HUES64 (cell line): ENCODE data around the gene RCC2. TPM values are rescaled to one million over a fixed set of nuclear protein-coding genes. Genes with fewer than 3 reads are reported as not detected.
A peak's percentile ranks its signal among the peaks of the same experiment; 100 is the strongest.
"Not testable (repeated sequence)": the region's sequence is repeated elsewhere in the genome, so short reads cannot be mapped to it uniquely, and the experiment has no call there.

ENCODE experiments used
- H3K27ac ChIP-seq: 2 replicates; pipeline ENCODE4 v1.7.0; 2013; ENCODE audit warnings: low read depth, low read length, inconsistent platforms
- H3K27me3 ChIP-seq: 2 replicates; pipeline ENCODE4 v1.6.1; 2013; ENCODE audit warnings: mild to moderate bottlenecking, low read length; ENCODE audit not compliant: insufficient read depth
- H3K36me3 ChIP-seq: 2 replicates; pipeline ENCODE4 v1.6.1; 2013; ENCODE audit warnings: mild to moderate bottlenecking, low read length; ENCODE audit not compliant: insufficient read depth
- H3K4me1 ChIP-seq: 2 replicates; pipeline ENCODE4 v1.6.1; 2013; ENCODE audit warnings: mild to moderate bottlenecking, low read length, moderate library complexity; ENCODE audit not compliant: insufficient read depth
- H3K4me3 ChIP-seq: 2 replicates; pipeline ENCODE4 v1.5.1; 2013; ENCODE audit warnings: mild to moderate bottlenecking, low read length, moderate library complexity
- H3K9ac ChIP-seq: 2 replicates; pipeline ENCODE4 v1.6.1; 2013; ENCODE audit warnings: mild to moderate bottlenecking, low read depth, low read length
- H3K9me3 ChIP-seq: 2 replicates; pipeline ENCODE4 v1.6.1; 2013; ENCODE audit warnings: low read depth, low read length; ENCODE audit not compliant: insufficient read depth
- WGBS: fragments of 150-250, 120-280 bp; methylation state at CpG from one replicate; pipeline ENCODE4 v1.1.7; 2013; ENCODE audit warnings: missing lambda C conversion rate; 5-methylcytosine and 5-hydroxymethylcytosine counted together
- polyA plus RNA-seq, 2 experiments: library from polyadenylated mRNA; stranded (reverse); fragments of 50-300 nt; gene quantifications; one replicate each; pipeline ENCODE4 v1.2.3, GENCODE V29; 2013

The RCC2 gene
- polyA plus RNA-seq (2013, experiment 1 of 2) = 225 TPM
- 198 TPM for polyA plus RNA-seq (2013, experiment 2 of 2)

DNA sequence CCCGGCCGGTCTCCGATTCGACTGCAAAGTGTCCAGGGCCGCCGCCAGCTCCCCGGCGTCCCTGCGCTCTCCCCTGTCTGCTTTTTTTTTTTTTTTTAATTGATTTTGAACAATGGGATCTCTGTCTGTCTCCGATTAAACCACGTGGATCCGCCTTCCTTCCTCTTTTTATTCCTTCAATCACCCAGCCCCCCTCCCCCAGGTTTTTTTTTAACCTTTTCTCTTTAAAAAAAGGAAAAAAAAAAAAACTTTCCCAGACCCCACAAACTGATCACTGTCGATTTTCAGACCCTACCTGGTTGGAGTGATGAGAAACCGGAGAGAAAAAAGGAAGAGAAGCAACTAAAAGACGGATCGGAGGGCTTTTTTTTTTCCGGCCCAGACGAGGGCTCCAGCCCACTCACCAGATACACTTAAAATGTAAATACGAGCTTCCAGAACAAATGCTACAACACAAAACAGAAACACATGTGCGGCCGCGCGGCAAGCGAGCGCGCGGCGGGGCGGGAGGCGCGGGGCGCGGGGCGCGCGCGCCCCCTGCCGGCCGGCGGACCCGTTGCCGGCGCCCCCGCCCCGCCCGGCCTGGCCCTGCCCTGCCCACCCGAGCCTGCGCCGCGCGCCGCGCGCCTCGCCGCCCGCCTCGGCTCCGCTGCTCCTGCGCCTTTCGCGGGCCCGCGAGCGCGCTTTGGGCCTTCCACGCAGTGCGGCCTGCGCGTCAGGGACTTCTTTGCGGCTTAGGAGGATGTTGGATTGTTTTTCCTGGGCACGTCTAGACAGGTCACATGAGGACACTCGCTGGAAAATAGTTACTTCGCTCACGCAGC is at the start of gene RCC2:
Gene RCC2 (minus strand): TSS at position 428 of the 824 bp plus-strand sequence. CDS start 1,163 bp downstream, outside the sequence.
- Histone ChIP-seq H3K9ac (peak within 1 kb of the TSS; percentile 100), H3K4me3 (peak within 1 kb of the TSS; percentile 98), H3K9me3 (no peaks in the 10 kb centered on the region), H3K27me3 (peaks cover 23% of the 10 kb centered on the region), H3K36me3 (peaks cover 26% of the 10 kb centered on the region), H3K4me1 (peaks cover 50% of the 10 kb centered on the region), H3K27ac (peak within 1 kb of the TSS; percentile 98)
- under 1% methylated on average over 73 of the region's 75 CpGs for WGBS

DNA sequence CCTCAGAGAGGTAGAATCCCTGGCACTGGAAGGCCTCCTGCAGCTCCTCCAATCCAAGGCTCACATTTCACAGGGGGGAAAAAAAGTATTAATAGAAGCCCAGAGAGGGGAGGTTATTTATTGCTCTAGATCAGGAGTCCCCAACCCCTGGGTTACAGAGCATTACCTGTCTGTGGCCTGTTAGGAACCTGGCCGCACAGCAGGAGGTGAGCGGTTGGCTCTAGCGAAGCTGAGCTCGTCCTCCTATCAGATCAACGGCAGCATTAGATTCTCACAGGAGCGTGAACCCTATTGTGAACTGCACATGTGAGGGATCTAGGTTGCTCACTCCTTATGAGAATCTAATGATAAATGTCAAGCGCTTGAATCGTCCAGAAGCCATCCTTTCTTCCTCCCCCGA is 46.8 kb upstream of the RCC2 start:
- H3K9ac ChIP-seq = no peak overlapping the region
- no peaks in the 10 kb centered on the region for H3K36me3 ChIP-seq
- H3K27me3 ChIP-seq = no peaks in the 10 kb centered on the region
- no peaks in the 10 kb centered on the region for H3K9me3 ChIP-seq
- 80% methylated on average over 9 of the region's 9 CpGs for WGBS
- no peak overlapping the region for H3K27ac ChIP-seq
- no peak overlapping the region for H3K4me3 ChIP-seq
- no peaks in the 10 kb centered on the region for H3K4me1 ChIP-seq

DNA sequence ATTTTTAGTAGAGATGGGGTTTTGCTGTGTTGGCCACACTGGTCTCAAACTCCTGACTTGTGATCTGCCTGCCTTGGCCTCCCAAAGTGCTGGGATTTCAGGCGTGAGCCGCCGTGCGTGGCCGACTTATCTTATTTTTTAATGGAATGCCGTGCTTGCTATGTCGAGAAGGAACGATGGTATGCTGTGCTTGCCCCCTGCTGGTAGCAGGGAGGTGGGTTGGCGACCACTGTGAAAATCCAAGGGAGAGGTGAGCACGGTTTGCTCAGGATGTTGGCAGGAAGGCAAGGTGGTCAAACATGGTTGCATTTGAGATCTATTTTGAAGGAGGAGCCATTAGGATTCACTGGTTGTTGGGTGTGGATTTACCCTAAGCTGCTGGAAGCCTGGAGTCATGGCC is 45.8 kb upstream of the RCC2 start:
- no peaks in the 10 kb centered on the region for H3K27me3 ChIP-seq
- 69% methylated on average over 10 of the region's 10 CpGs for WGBS
- H3K27ac ChIP-seq = no peak overlapping the region
- no peaks in the 10 kb centered on the region for H3K4me1 ChIP-seq
- no peak overlapping the region for H3K9ac ChIP-seq
- H3K4me3 ChIP-seq = no peak overlapping the region
- H3K9me3 ChIP-seq = no peaks in the 10 kb centered on the region
- no peaks in the 10 kb centered on the region for H3K36me3 ChIP-seq

DNA sequence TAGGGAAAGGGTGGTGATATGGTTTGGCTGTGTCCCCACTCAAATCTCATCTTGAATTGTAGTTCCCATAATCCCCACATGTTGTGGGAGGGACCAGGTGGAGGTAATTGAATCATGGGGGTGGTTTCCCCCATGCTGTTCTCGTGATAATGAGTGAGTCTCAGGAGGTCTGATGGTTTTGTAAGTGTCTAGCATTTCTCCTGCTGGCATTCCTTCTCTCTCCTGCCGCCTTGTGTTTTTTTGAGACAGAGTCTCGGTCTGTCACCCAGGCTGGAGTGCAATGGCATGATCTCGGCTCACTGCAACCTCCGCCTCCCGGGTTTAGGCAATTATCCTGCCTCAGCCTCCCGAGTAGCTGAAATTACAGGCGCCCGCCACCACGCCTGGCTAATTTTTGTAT is 42.5 kb upstream of the RCC2 start:
- not testable (repeated sequence) for H3K36me3 ChIP-seq, H3K9me3 ChIP-seq, H3K4me1 ChIP-seq, H3K4me3 ChIP-seq, H3K27ac ChIP-seq, H3K27me3 ChIP-seq, H3K9ac ChIP-seq
- 92% methylated on average over 10 of the region's 10 CpGs for WGBS

DNA sequence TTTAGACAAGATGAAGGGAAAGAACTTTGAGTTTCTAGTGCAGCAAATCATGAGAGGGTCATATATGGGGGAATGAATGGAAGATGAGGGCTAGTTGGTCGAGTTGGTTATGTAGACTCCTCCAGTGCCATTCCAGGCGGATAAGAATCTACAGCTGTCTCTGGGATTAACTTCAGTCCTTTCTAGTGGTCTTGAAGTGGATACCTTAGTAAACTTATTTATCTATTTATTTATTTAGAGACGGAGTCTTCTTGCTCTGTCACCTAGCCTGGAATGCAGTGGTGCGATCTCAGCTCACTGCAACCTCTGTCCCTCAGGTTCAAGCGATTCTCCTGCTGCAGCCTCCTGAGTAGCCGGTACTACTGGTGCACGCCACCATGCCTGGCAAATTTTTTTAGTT is 41.4 kb upstream of the RCC2 start:
- Histone ChIP-seq H3K4me1 (peaks cover 3% of the 10 kb centered on the region), H3K36me3 (no peaks in the 10 kb centered on the region), H3K27ac (no peak overlapping the region), H3K9ac (no peak overlapping the region), H3K4me3 (no peak overlapping the region), H3K27me3 (no peaks in the 10 kb centered on the region), H3K9me3 (no peaks in the 10 kb centered on the region)
- WGBS = 87% methylated on average over 6 of the region's 7 CpGs

DNA sequence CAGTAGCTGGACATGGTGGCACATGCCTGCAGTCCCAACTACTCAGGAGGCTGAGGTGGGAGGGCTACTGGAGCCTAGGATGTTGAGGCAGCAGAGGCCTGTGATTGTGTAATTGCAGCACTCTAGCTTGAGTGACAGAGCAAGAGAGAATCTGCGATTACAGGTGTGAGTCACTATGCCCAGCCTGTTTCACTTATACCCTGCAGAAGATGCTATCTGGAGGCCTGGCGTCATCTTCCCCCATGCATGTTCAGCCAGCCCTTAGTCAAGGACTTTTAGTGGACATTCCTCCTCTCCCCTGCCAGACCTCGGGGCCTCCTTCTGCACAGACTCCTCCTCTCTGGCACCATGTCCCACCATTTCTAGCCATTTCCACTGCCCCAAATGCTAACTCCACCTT is 36.3 kb upstream of the RCC2 start:
- H3K9ac ChIP-seq = no peak overlapping the region
- no peaks in the 10 kb centered on the region for H3K36me3 ChIP-seq
- no peak overlapping the region for H3K4me3 ChIP-seq
- H3K27ac ChIP-seq = no peak overlapping the region
- H3K27me3 ChIP-seq = no peaks in the 10 kb centered on the region
- H3K4me1 ChIP-seq = peaks cover 4% of the 10 kb centered on the region
- H3K9me3 ChIP-seq = no peaks in the 10 kb centered on the region
- 88% methylated on average over 3 of the region's 3 CpGs for WGBS

DNA sequence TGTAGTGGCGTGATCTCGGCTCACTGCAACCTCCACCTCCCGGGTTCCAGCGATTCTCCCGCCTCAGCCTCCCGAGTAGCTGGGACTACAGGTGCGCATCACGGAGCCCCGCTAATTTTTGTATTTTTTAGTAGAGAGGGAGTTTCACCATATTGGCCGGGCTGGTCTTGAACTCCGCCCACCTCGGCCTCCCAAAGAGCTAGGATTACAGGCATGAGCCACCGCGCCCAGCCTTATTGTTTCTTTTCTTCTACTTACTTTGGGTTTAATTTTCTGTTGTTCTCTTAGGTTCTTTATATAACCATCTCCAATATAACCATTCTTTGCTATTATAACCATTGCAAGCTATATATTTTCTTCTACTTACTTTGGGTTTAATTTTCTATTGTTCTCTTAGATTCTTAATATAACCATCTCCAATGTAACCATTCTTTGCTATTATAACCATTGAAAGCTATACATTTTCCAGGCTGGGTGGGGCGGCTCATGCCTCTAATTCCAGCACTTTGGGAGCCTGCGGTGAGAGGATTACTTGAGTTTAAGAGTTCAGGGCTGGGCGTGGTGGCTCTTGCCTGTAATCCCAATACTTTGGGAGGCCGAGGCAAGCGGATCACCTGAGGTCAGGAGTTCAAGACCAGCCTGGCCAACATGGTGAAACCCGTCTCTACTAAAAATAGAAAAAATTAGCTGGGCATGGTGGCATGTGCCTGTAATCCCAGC is 35.5 kb upstream of the RCC2 start:
- H3K9ac ChIP-seq, H3K4me3 ChIP-seq, H3K27ac ChIP-seq, H3K4me1 ChIP-seq, H3K9me3 ChIP-seq, H3K27me3 ChIP-seq, H3K36me3 ChIP-seq: not testable (repeated sequence)
- 86% methylated on average over 20 of the region's 20 CpGs for WGBS

DNA sequence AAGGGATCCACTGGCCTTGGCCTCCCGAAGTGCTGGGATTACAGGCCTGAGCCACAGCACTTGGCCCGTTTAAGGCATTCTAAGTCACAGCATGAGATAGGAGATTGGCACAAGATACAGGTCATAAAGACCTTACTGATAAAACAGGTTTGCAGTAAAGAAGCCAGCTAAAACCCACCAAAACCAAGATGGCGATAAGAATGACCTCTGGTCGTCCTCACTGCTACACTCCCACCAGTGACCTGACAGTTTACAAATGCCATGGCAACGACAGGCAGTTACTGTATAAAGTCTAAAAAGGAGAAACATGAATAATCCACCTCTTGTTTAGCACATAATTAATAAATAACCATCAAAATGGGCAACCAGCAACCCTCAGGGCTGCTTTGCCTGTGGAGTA is 33.3 kb upstream of the RCC2 start:
- peaks cover 20% of the 10 kb centered on the region for H3K4me1 ChIP-seq
- no peaks in the 10 kb centered on the region for H3K27me3 ChIP-seq
- H3K9me3 ChIP-seq = no peaks in the 10 kb centered on the region
- H3K9ac ChIP-seq = no peak overlapping the region
- 84% methylated on average over 5 of the region's 5 CpGs for WGBS
- no peaks in the 10 kb centered on the region for H3K36me3 ChIP-seq
- H3K4me3 ChIP-seq = no peak overlapping the region
- H3K27ac ChIP-seq = no peak overlapping the region

DNA sequence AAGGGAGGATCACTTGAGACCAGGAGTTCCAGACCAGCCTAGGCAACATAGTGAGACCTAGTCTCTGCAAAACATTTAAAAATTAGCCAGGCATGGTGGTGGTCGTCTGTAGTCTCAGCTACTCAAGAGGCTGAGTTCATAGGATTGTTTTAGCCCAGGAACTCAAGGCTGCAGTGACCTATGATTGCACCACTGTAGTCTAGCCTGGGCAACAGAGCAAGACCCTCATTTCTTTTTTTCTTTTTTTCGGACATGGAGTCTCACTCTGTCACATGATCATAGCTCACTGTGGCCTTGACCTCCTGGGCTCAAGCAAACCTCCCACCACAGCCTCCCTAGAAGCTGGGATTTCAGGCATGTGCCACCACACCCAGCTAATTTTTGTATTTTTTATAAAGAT is 31.9 kb upstream of the RCC2 start:
- Histone ChIP-seq H3K9me3 (no peaks in the 10 kb centered on the region), H3K27me3 (no peaks in the 10 kb centered on the region), H3K4me3 (no peak overlapping the region), H3K9ac (no peak overlapping the region), H3K4me1 (peaks cover 17% of the 10 kb centered on the region), H3K27ac (peak overlapping the region; percentile 94; the same call in 1 of the 2 replicates), H3K36me3 (no peaks in the 10 kb centered on the region)
- WGBS = 89% methylated on average over 2 of the region's 2 CpGs

DNA sequence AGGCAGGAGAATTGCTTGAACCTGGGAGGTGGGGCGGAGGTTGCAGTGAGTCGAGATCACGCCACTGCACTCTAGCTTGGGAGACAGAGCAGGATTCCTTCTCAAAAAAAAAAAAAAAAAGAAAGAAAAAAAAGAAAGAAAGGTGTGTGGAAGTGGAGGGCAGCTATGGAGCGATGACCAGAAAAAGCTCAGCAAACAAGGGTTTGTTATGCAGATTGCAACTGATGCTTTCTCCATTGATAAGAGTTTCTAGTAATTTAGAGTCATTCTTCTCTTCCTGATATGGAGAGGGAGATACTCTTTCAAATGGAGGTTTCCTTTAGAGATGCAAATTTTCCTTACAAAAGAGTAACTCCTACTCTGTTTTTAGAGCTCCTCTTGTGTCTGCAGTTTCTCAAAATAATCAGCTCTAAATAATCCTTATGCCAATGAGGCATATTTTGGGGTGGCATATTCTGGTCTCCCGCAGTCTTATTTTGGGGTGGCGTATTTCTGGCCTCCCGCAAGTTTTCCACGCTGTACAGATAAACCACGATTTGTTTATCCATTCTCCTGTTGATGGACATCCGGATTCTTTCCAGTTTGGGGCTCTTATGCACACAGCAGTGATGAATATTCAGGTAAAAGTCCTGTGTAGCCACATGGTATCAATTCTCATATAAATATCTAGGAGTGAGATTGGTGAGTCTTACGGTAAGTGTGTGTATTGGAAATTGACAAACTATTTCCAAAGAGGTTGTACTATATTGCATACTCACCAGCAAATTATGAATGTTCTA is 30.7 kb upstream of the RCC2 start:
- Histone ChIP-seq H3K9me3 (no peaks in the 10 kb centered on the region), H3K36me3 (no peaks in the 10 kb centered on the region), H3K9ac (peak overlapping the region; percentile 58), H3K4me3 (peak overlapping the region; percentile 36), H3K27me3 (no peaks in the 10 kb centered on the region), H3K4me1 (peaks cover 17% of the 10 kb centered on the region), H3K27ac (peak overlapping the region; percentile 94)
- WGBS = 4% methylated on average over 10 of the region's 11 CpGs
